IMR-90 (cell line): ENCODE data around the gene TMEM61. TPM values are rescaled to one million over a fixed set of nuclear protein-coding genes. Genes with fewer than 3 reads are reported as not detected.

ENCODE experiments used
- ATAC-seq: fragments of 200-7000 bp; cut with Tn5 transposase; 2 replicates; pipeline ENCODE4 v1.9.1; 2020; ENCODE audit warnings: low read depth, mild to moderate bottlenecking, moderate library complexity
- BruUV-seq: library from RNA; stranded (reverse); fragments of 400-500 nt; replicated peaks from 2 replicates; lab custom pipeline; 2021; lab: Mats Ljungman, UMichigan
- CTCF ChIA-PET: fragments of 300-600 bp; formaldehyde crosslinking; extraction: SDS; loops from one replicate; lab custom pipeline; 2021; ENCODE audit warnings: antibody characterized with exemption; lab: Yijun Ruan, JAX
- POLR2A ChIA-PET: fragments of 300-600 bp; sonication (Branson Sonifier 250); formaldehyde crosslinking; loops from one replicate; lab custom pipeline; 2022; ENCODE audit warnings: antibody characterized with exemption; ENCODE audit not compliant: unreplicated experiment; lab: Charles Lee
- DNase-seq: peaks from one replicate; pipeline ENCODE4 v3.0.0; 2013
- H2AFZ ChIP-seq: replicated peaks from 2 replicates; pipeline ENCODE3; 2013; ENCODE audit warnings: low read length, mild to moderate bottlenecking; ENCODE audit not compliant: poor library complexity
- H2AK5ac ChIP-seq: 2 replicates; pipeline ENCODE4 v1.6.1; 2013; ENCODE audit warnings: low read depth, low read length, inconsistent platforms
- H2AK9ac ChIP-seq: replicated peaks from 2 replicates; pipeline ENCODE3; 2013; ENCODE audit warnings: mild to moderate bottlenecking, low read depth, low read length, moderate library complexity; ENCODE audit not compliant: poor library complexity
- H2BK120ac ChIP-seq: 2 replicates; pipeline ENCODE4 v1.6.1; 2013; ENCODE audit warnings: low read depth, low read length, inconsistent platforms
- H2BK15ac ChIP-seq: 3 replicates; pipeline ENCODE4 v1.6.1; 2013; ENCODE audit warnings: low read depth, low read length, inconsistent platforms
- H2BK20ac ChIP-seq: 2 replicates; pipeline ENCODE4 v1.6.1; 2013; ENCODE audit warnings: low read depth, mild to moderate bottlenecking, inconsistent platforms, low read length, moderate library complexity
- H2BK5ac ChIP-seq: 2 replicates; pipeline ENCODE4 v1.6.1; 2013; ENCODE audit warnings: mild to moderate bottlenecking, low read depth, low read length, inconsistent platforms; ENCODE audit not compliant: poor library complexity, severe bottlenecking
- H3K14ac ChIP-seq: replicated peaks from 2 replicates; pipeline ENCODE4 v1.6.1; 2013; ENCODE audit warnings: low read depth, low read length, inconsistent platforms
- H3K18ac ChIP-seq: 2 replicates; pipeline ENCODE4 v1.6.1; 2013; ENCODE audit warnings: low read depth, low read length, control low read depth
- H3K23ac ChIP-seq: 2 replicates; pipeline ENCODE4 v1.6.1; 2013; ENCODE audit warnings: low read depth, low read length, inconsistent platforms
- H3K27ac ChIP-seq: 2 replicates; pipeline ENCODE4 v1.5.1; 2013; ENCODE audit warnings: mild to moderate bottlenecking, control low read depth, low read length; ENCODE audit not compliant: insufficient read depth
- H3K27me3 ChIP-seq: 2 replicates; pipeline ENCODE4 v1.6.1; 2013; ENCODE audit warnings: low read length; ENCODE audit not compliant: control insufficient read depth, insufficient read depth
- H3K36me3 ChIP-seq: 2 replicates; pipeline ENCODE4 v1.6.1; 2013; ENCODE audit warnings: low read length, mixed read lengths; ENCODE audit not compliant: control insufficient read depth, insufficient read depth
- H3K4ac ChIP-seq: 2 replicates; pipeline ENCODE4 v1.6.1; 2013; ENCODE audit warnings: low read depth, low read length, inconsistent platforms
- H3K4me1 ChIP-seq: 2 replicates; pipeline ENCODE4 v1.6.1; 2013; ENCODE audit warnings: low read length, mixed read lengths; ENCODE audit not compliant: control insufficient read depth, insufficient read depth
- H3K4me2 ChIP-seq: 2 replicates; pipeline ENCODE4 v1.6.1; 2013; ENCODE audit warnings: low read depth, mild to moderate bottlenecking, control low read depth, low read length, moderate library complexity
- H3K4me3 ChIP-seq: 2 replicates; pipeline ENCODE4 v1.5.1; 2013; ENCODE audit warnings: low read depth, mild to moderate bottlenecking, control low read depth, low read length, moderate library complexity; ENCODE audit not compliant: insufficient read depth
- H3K56ac ChIP-seq: 2 replicates; pipeline ENCODE4 v1.6.1; 2013; ENCODE audit warnings: low read length, inconsistent platforms; ENCODE audit not compliant: insufficient read depth; ENCODE audit errors: extremely low read depth
- H3K79me1 ChIP-seq, 2 experiments: 2 replicates each; pipeline ENCODE4 v1.6.1; 2013; ENCODE audit warnings: low read length in 2 of 2, inconsistent platforms in 1 of 2, low read depth in 1 of 2
- H3K9ac ChIP-seq: 2 replicates; pipeline ENCODE4 v1.6.1; 2013; ENCODE audit warnings: low read depth, low read length, control low read depth
- H3K9me1 ChIP-seq: 2 replicates; pipeline ENCODE4 v1.6.1; 2013; ENCODE audit warnings: low read length, inconsistent platforms; ENCODE audit not compliant: insufficient read depth
- H3K9me3 ChIP-seq: 2 replicates; pipeline ENCODE4 v1.6.1; 2013; ENCODE audit warnings: low read length; ENCODE audit not compliant: control insufficient read depth, insufficient read depth
- H4K20me1 ChIP-seq: 2 replicates; pipeline ENCODE4 v1.6.1; 2013; ENCODE audit warnings: low read length, inconsistent platforms; ENCODE audit not compliant: insufficient read depth
- H4K5ac ChIP-seq: 2 replicates; pipeline ENCODE4 v1.6.1; 2013; ENCODE audit warnings: mild to moderate bottlenecking, low read depth, low read length, control low read depth
- H4K8ac ChIP-seq, 2 experiments: 2 replicates each; pipeline ENCODE4 v1.6.1; 2013; ENCODE audit warnings: low read depth in 2 of 2, low read length in 2 of 2, control low read depth in 1 of 2, inconsistent platforms in 1 of 2
- H4K91ac ChIP-seq: 2 replicates; pipeline ENCODE4 v1.6.1; 2013; ENCODE audit warnings: low read depth, low read length, inconsistent platforms; ENCODE audit not compliant: insufficient read depth
- BHLHE40 ChIP-seq: fragments of 150-350 bp; IDR thresholded peaks from 2 replicates; pipeline ENCODE4 v1.6.1; 2016; ENCODE audit warnings: mild to moderate bottlenecking, low read depth, low read length
- CEBPB ChIP-seq: IDR thresholded peaks from 2 replicates; pipeline ENCODE4 v1.6.1; 2012; ENCODE audit warnings: low read depth, low read length, improper control_type of control experiment
- CHD1 ChIP-seq: IDR thresholded peaks from 2 replicates; pipeline ENCODE4 v1.6.1; 2012; ENCODE audit warnings: low read depth, low read length, improper control_type of control experiment
- FOS ChIP-seq: fragments of 150-350 bp; IDR thresholded peaks from 2 replicates; pipeline ENCODE4 v1.6.1; 2016; ENCODE audit warnings: low read depth, low read length
- MAFK ChIP-seq: IDR thresholded peaks from 2 replicates; pipeline ENCODE4 v1.6.1; 2012; ENCODE audit warnings: low read depth, low read length, improper control_type of control experiment
- MAZ ChIP-seq: IDR thresholded peaks from 2 replicates; pipeline ENCODE4 v1.6.1; 2012; ENCODE audit warnings: low read depth, mild to moderate bottlenecking, low read length, improper control_type of control experiment, moderate library complexity, borderline replicate concordance
- MXI1 ChIP-seq: IDR thresholded peaks from 2 replicates; pipeline ENCODE4 v1.6.1; 2012; ENCODE audit warnings: low read depth, mild to moderate bottlenecking, low read length, moderate library complexity, borderline replicate concordance
- NFE2L2 ChIP-seq: fragments of 150-350 bp; IDR thresholded peaks from 2 replicates; pipeline ENCODE4 v1.6.1; 2016; ENCODE audit warnings: low read depth, mild to moderate bottlenecking, low read length
- POLR2A ChIP-seq: IDR thresholded peaks from 2 replicates; pipeline ENCODE4 v1.6.1; 2012; ENCODE audit warnings: mild to moderate bottlenecking, low read depth, low read length
- RAD21 ChIP-seq: IDR thresholded peaks from 2 replicates; pipeline ENCODE4 v1.6.1; 2012; ENCODE audit warnings: low read length, improper control_type of control experiment
- RCOR1 ChIP-seq: IDR thresholded peaks from 2 replicates; pipeline ENCODE4 v1.6.1; 2012; ENCODE audit warnings: mild to moderate bottlenecking, low read length, improper control_type of control experiment; ENCODE audit not compliant: insufficient replicate concordance
- RFX5 ChIP-seq: IDR thresholded peaks from 2 replicates; pipeline ENCODE4 v1.8.0; 2012; ENCODE audit warnings: low read depth, mild to moderate bottlenecking, low read length, moderate library complexity
- SMC3 ChIP-seq: fragments of 150-350 bp; IDR thresholded peaks from 2 replicates; pipeline ENCODE4 v1.6.1; 2016; ENCODE audit warnings: low read depth, mild to moderate bottlenecking, antibody characterized with exemption, low read length, moderate library complexity
- WGBS, 2 experiments: methylation state at CpG; one replicate each; pipeline versions ENCODE4 v1.1.5 to v1.1.7; 2013; ENCODE audit warnings: missing lambda C conversion rate in 2 of 2; ENCODE audit not compliant: insufficient read length in 1 of 2; ENCODE audit errors: extremely low coverage in 2 of 2; 5-methylcytosine and 5-hydroxymethylcytosine counted together
- dilution Hi-C: fragments of 300-500 bp; cut with HindIII; formaldehyde crosslinking; loops from one replicate; pipeline ENCODE4 v1.14.3; 2018; ENCODE audit warnings: low sequenced_read_pairs; ENCODE audit not compliant: unreplicated experiment
- in situ Hi-C: fragments of 300-500 bp; cut with MboI; formaldehyde crosslinking; loops from 3 replicates; pipeline ENCODE4 v1.14.3; 2019; ENCODE audit warnings: low sequenced_read_pairs, inconsistent platforms, mixed read lengths
- intact Hi-C: fragments of 100-400 bp; cut with micrococcal nuclease; formaldehyde crosslinking; loops from 2 replicates; pipeline ENCODE4 v1.10.0; 2022
- polyA plus RNA-seq, 3 experiments: library from polyadenylated mRNA; depleted of rRNA; stranded (reverse); fragments of >200 nt; gene quantifications; 2 replicates each; pipeline ENCODE4 v1.2.3, GENCODE V29; 2012; ENCODE audit warnings: low replicate concordance in 1 of 3
- total RNA-seq: library from RNA; depleted of rRNA; stranded (reverse); fragments of >200 nt; gene quantifications from 2 replicates; pipeline ENCODE4 v1.2.3, GENCODE V29; 2012
- TF ChIP-seq, protein P1 (sequence below): fragments of 150-350 bp; IDR thresholded peaks from 2 replicates; pipeline ENCODE4 v1.6.1; 2016; ENCODE audit warnings: low read depth, mild to moderate bottlenecking, low read length, moderate library complexity, borderline replicate concordance
- TF ChIP-seq, protein P2 (sequence below): conservative IDR thresholded peaks from 2 replicates; pipeline ENCODE4 v1.5.1; 2012; ENCODE audit warnings: mild to moderate bottlenecking, low read depth, low read length, improper control_type of control experiment
- TF ChIP-seq, protein P3 (sequence below): fragments of 150-350 bp; IDR thresholded peaks from 2 replicates; pipeline ENCODE4 v1.6.1; 2017; ENCODE audit warnings: mild to moderate bottlenecking, antibody characterized with exemption, low read length, low read depth

The TMEM61 gene
- total and polyA plus RNA-seq, 2 of the 4 experiments (the other 2 are of a cell fraction), result not detected

DNA sequence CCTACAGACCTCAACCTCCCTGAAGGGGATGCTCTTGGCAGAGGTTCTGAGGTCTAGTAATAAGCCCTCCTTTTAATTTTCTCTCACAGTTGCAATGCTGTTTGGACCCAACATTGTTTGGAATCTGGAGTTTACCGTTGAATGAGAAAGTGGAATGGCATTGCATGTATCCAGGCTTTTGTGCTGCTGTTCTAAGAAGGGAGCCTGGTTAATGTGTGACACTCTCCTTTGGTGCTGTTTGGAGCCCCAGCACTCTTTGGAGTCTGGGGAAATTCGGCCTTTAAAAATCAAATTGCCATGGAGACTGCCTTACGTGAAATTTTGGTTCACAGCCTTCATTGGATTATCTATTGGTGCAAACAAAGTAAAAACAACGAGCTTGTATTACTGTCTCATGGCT is 23.7 kb upstream of the TMEM61 start:
- no peak overlapping the region for H2AFZ ChIP-seq
- no peak overlapping the region for H2AK9ac ChIP-seq
- no peak overlapping the region for H3K27ac ChIP-seq
- no peak overlapping the region for H2BK120ac ChIP-seq
- H3K9me3 ChIP-seq, result peaks cover 5% of the 10 kb centered on the region
- no peak for TF ChIP-seq MAZ
- no peak for TF ChIP-seq NFE2L2
- TF ChIP-seq BHLHE40, result no peak
- TF ChIP-seq POLR2A, result no peak
- no peak for TF ChIP-seq CHD1
- TF ChIP-seq SMC3, result no peak
- TF ChIP-seq, protein P1, sequence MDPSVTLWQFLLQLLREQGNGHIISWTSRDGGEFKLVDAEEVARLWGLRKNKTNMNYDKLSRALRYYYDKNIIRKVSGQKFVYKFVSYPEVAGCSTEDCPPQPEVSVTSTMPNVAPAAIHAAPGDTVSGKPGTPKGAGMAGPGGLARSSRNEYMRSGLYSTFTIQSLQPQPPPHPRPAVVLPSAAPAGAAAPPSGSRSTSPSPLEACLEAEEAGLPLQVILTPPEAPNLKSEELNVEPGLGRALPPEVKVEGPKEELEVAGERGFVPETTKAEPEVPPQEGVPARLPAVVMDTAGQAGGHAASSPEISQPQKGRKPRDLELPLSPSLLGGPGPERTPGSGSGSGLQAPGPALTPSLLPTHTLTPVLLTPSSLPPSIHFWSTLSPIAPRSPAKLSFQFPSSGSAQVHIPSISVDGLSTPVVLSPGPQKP, result no peak
- TF ChIP-seq MXI1, result no peak
- no peak for TF ChIP-seq FOS
- TF ChIP-seq RAD21, result no peak
- TF ChIP-seq CEBPB, result no peak
- TF ChIP-seq, protein P2, sequence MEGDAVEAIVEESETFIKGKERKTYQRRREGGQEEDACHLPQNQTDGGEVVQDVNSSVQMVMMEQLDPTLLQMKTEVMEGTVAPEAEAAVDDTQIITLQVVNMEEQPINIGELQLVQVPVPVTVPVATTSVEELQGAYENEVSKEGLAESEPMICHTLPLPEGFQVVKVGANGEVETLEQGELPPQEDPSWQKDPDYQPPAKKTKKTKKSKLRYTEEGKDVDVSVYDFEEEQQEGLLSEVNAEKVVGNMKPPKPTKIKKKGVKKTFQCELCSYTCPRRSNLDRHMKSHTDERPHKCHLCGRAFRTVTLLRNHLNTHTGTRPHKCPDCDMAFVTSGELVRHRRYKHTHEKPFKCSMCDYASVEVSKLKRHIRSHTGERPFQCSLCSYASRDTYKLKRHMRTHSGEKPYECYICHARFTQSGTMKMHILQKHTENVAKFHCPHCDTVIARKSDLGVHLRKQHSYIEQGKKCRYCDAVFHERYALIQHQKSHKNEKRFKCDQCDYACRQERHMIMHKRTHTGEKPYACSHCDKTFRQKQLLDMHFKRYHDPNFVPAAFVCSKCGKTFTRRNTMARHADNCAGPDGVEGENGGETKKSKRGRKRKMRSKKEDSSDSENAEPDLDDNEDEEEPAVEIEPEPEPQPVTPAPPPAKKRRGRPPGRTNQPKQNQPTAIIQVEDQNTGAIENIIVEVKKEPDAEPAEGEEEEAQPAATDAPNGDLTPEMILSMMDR, result no peak
- no peak for TF ChIP-seq RFX5
- no peak for TF ChIP-seq MAFK
- TF ChIP-seq RCOR1, result no peak
- TF ChIP-seq, protein P3, sequence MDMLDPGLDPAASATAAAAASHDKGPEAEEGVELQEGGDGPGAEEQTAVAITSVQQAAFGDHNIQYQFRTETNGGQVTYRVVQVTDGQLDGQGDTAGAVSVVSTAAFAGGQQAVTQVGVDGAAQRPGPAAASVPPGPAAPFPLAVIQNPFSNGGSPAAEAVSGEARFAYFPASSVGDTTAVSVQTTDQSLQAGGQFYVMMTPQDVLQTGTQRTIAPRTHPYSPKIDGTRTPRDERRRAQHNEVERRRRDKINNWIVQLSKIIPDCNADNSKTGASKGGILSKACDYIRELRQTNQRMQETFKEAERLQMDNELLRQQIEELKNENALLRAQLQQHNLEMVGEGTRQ, result no peak
- H3K4me1 ChIP-seq, result peaks cover 1% of the 10 kb centered on the region; the same call in 1 of the 2 replicates
- H4K5ac ChIP-seq, result no peak overlapping the region
- no peak overlapping the region for H3K18ac ChIP-seq
- dilution Hi-C loops, result no loop called here
- 0 out of 2 replicates have a peak, but pooled peaks cover 5% of the 10 kb centered on the region for H3K9me1 ChIP-seq
- no TSS peak for BruUV-seq
- no peak overlapping the region for H3K23ac ChIP-seq
- H3K14ac ChIP-seq, result no peak overlapping the region
- H4K8ac ChIP-seq, result no peak overlapping the region
- CTCF ChIA-PET, result interaction anchor here (1.2 kb wide), 1 partner anchor 65 kb away, joined by 4 read pairs; no protein-coding TSS in a partner anchor
- H3K4me2 ChIP-seq, result no peak overlapping the region
- no peak overlapping the region for H4K91ac ChIP-seq
- H2BK20ac ChIP-seq, result no peak overlapping the region
- no peak overlapping the region for H3K56ac ChIP-seq
- H4K20me1 ChIP-seq, result no peaks in the 10 kb centered on the region; the same call in 1 of the 2 replicates
- WGBS, 2 experiments, result 46% methylated on average over 2 of the region's 4 CpGs; no CpG with 5 or more reads in 1 of the 2 experiments
- no peaks in the 10 kb centered on the region for H3K27me3 ChIP-seq
- intact Hi-C loops, result no loop called here
- H3K36me3 ChIP-seq, result no peaks in the 10 kb centered on the region
- H3K79me1 ChIP-seq, result no peaks in the 10 kb centered on the region
- no peak overlapping the region for H2BK5ac ChIP-seq
- no peak for DNase-seq
- in situ Hi-C loops, result no loop called here
- no peak overlapping the region for H3K4me3 ChIP-seq
- H3K9ac ChIP-seq, result no peak overlapping the region
- H2BK15ac ChIP-seq, result no peak overlapping the region
- POLR2A ChIA-PET, result no interaction called here
- no peak overlapping the region for H3K4ac ChIP-seq
- H2AK5ac ChIP-seq, result no peak overlapping the region
- ATAC-seq, result no peak
